CD4-positive, alpha-beta T cell (primary cell): ENCODE data around the gene RBMS1. TPM values are rescaled to one million over a fixed set of nuclear protein-coding genes. Genes with fewer than 3 reads are reported as not detected.

Source experiments
- ATAC-seq: fragments of 200-7000 bp; cut with Tn5 transposase; one replicate; pipeline ENCODE4 v1.10.0; 2022; ENCODE audit warnings: mild to moderate bottlenecking; ENCODE audit not compliant: poor library complexity
- CTCF ChIA-PET: fragments of 350-600 bp; sonication (Branson Sonifier 250); formaldehyde crosslinking; loops from one replicate; lab custom pipeline; 2021; ENCODE audit warnings: antibody characterized with exemption, inconsistent platforms; lab: Charles Lee
- POLR2A ChIA-PET: fragments of 350-600 bp; sonication (Branson Sonifier 250); formaldehyde crosslinking; loops from one replicate; lab custom pipeline; 2021; ENCODE audit warnings: antibody characterized with exemption, inconsistent platforms; lab: Charles Lee
- DNase-seq, 14 experiments: peaks; one replicate each; pipeline ENCODE4 v3.0.0-alpha.2; 2013 to 2020; ENCODE audit warnings: mixed read lengths in 2 of 14
- H3K27ac ChIP-seq, 2 donors: one replicate each; pipeline versions ENCODE4 v1.5.1 to v1.7.0; 2013; ENCODE audit warnings: low read length in 2 of 2, low read depth in 1 of 2, mild to moderate bottlenecking in 1 of 2
- H3K27me3 ChIP-seq, 2 experiments: 1 replicate in 1 of 2; 2 replicates in 1 of 2; pipeline versions ENCODE4 v1.6.1 to v1.7.0; 2013; ENCODE audit warnings: low read length in 2 of 2, control low read depth in 1 of 2, mild to moderate bottlenecking in 1 of 2, moderate library complexity in 1 of 2; ENCODE audit not compliant: insufficient read depth in 2 of 2, control insufficient read depth in 1 of 2
- H3K36me3 ChIP-seq: one replicate; pipeline ENCODE4 v1.6.1; 2013; ENCODE audit warnings: low read length, control low read depth; ENCODE audit not compliant: insufficient read depth
- H3K4me1 ChIP-seq: one replicate; pipeline ENCODE4 v1.6.1; 2013; ENCODE audit warnings: low read length, control low read depth; ENCODE audit not compliant: insufficient read depth
- H3K4me3 ChIP-seq: one replicate; pipeline ENCODE4 v1.5.1; 2013; ENCODE audit warnings: mild to moderate bottlenecking, low read length, moderate library complexity
- H3K9me3 ChIP-seq, 2 experiments: 1 replicate in 1 of 2; 2 replicates in 1 of 2; pipeline versions ENCODE4 v1.6.1 to v1.7.0; 2013; ENCODE audit warnings: low read length in 2 of 2, mild to moderate bottlenecking in 2 of 2, control low read depth in 1 of 2, moderate library complexity in 1 of 2; ENCODE audit not compliant: control insufficient read depth in 1 of 2, insufficient read depth in 1 of 2
- H3K27ac Mint-ChIP-seq: one replicate; pipeline ENCODE4 v1.8.0; 2020; ENCODE audit warnings: mixed read lengths
- H3K27me3 Mint-ChIP-seq: one replicate; pipeline ENCODE4 v1.8.0; 2021; ENCODE audit warnings: mixed read lengths
- H3K36me3 Mint-ChIP-seq: one replicate; pipeline ENCODE4 v1.8.0; 2021; ENCODE audit warnings: low read depth, mixed read lengths
- H3K4me1 Mint-ChIP-seq: one replicate; pipeline ENCODE4 v1.8.0; 2021; ENCODE audit warnings: low read depth, mixed read lengths
- H3K4me3 Mint-ChIP-seq: one replicate; pipeline ENCODE4 v1.8.0; 2020; ENCODE audit warnings: mild to moderate bottlenecking, mixed read lengths
- H3K9me3 Mint-ChIP-seq: one replicate; pipeline ENCODE4 v1.8.0; 2020; ENCODE audit warnings: mixed read lengths
- intact Hi-C, 2 experiments: fragments of 100-400 bp; cut with DNase I in 1 of 2; cut with micrococcal nuclease in 1 of 2; formaldehyde crosslinking; loops; one replicate each; pipeline versions ENCODE4 v1.15.1 to v1.9.0; 2023 to 2025; cut with DNase I, micrococcal nuclease
- total RNA-seq, 174 experiments: library from RNA in 2 of 174; stranded (reverse) in 2 of 174; gene quantifications; one replicate each; pipeline ENCODE4 v1.2.3 and lab custom pipeline; 2021 to 2026
- TF ChIP-seq, protein P1 (sequence below): fragments of 200-600 bp; IDR thresholded peaks from one replicate; pipeline ENCODE4 v1.8.0; 2022; ENCODE audit warnings: antibody characterized with exemption, mild to moderate bottlenecking

Gene RBMS1
- total RNA-seq, 2 experiments from 2014 or later: 88.6 to 90.3 TPM

DNA sequence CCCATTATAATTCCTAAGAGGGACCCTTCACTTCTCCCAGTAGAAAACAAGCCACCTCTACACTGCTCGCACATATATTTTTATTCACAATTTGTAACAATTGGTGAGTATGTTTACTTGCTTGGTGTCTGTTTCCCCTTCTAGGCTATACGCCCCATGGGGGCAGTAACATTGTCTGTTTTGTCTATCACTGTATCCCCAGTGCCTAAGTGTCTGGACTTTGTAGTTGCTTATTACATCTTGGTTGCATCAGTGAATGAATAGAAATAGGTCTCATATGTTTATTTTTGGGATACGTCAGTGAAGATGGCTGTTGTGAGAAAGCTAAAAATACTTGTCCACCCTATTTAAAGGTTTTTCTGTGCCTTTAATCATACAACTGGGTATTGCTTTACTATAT lies 206.1 kb downstream of the RBMS1 start:
- intact Hi-C loops: no loop called here
- Histone ChIP-seq H3K36me3 (peaks cover 83% of the 10 kb centered on the region), H3K27me3 (no peaks in the 10 kb centered on the region), H3K4me1 (no peaks in the 10 kb centered on the region), H3K27ac (no peak overlapping the region), H3K4me3 (no peak overlapping the region), H3K9me3 (no peaks in the 10 kb centered on the region)
- Mint-ChIP-seq H3K9me3 (no peaks in the 10 kb centered on the region), H3K36me3 (peaks cover 79% of the 10 kb centered on the region), H3K27me3 (no peaks in the 10 kb centered on the region), H3K4me1 (peaks cover 21% of the 10 kb centered on the region), H3K27ac (peak overlapping the region; percentile 17), H3K4me3 (no peak overlapping the region)
- ChIA-PET POLR2A (no interaction called here), CTCF (no interaction called here)
- DNase-seq (no peak), ATAC-seq (no peak)
- TF ChIP-seq, protein P1, sequence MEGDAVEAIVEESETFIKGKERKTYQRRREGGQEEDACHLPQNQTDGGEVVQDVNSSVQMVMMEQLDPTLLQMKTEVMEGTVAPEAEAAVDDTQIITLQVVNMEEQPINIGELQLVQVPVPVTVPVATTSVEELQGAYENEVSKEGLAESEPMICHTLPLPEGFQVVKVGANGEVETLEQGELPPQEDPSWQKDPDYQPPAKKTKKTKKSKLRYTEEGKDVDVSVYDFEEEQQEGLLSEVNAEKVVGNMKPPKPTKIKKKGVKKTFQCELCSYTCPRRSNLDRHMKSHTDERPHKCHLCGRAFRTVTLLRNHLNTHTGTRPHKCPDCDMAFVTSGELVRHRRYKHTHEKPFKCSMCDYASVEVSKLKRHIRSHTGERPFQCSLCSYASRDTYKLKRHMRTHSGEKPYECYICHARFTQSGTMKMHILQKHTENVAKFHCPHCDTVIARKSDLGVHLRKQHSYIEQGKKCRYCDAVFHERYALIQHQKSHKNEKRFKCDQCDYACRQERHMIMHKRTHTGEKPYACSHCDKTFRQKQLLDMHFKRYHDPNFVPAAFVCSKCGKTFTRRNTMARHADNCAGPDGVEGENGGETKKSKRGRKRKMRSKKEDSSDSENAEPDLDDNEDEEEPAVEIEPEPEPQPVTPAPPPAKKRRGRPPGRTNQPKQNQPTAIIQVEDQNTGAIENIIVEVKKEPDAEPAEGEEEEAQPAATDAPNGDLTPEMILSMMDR: no peak

DNA sequence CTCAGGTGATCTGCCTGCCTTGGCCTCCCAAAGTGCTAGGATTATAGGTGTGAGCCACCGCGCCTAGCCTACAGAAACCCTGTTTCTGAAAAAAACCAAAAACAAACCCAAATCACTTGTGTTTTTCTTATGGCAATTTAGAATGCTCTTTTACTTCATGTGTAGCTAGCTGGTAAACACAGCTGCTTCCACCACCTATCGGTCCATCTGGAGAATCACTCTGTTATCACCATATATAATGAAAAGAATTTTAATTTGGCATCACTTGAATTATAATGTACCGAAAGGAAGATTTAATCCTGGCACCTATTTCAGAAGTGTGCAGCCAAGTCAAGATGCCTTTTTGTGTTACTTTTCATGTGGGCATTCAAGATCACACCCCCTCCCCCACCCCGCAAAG lies 207.1 kb downstream of the RBMS1 start:
- H3K27me3 ChIP-seq: no peaks in the 10 kb centered on the region
- H3K4me1 Mint-ChIP-seq: peaks cover 19% of the 10 kb centered on the region
- no peak overlapping the region for H3K27ac ChIP-seq
- DNase-seq (no peak), ATAC-seq (no peak)
- no peak overlapping the region for H3K4me3 ChIP-seq
- no peak overlapping the region for H3K4me3 Mint-ChIP-seq
- H3K9me3 Mint-ChIP-seq: no peaks in the 10 kb centered on the region
- intact Hi-C loops: no loop called here
- ChIA-PET CTCF (no interaction called here), POLR2A (no interaction called here)
- no peak overlapping the region for H3K27ac Mint-ChIP-seq
- TF ChIP-seq, protein P1: no peak
- H3K36me3 ChIP-seq: peaks cover 84% of the 10 kb centered on the region
- no peaks in the 10 kb centered on the region for H3K9me3 ChIP-seq
- peaks cover 79% of the 10 kb centered on the region for H3K36me3 Mint-ChIP-seq
- no peaks in the 10 kb centered on the region for H3K27me3 Mint-ChIP-seq
- H3K4me1 ChIP-seq: no peaks in the 10 kb centered on the region

DNA sequence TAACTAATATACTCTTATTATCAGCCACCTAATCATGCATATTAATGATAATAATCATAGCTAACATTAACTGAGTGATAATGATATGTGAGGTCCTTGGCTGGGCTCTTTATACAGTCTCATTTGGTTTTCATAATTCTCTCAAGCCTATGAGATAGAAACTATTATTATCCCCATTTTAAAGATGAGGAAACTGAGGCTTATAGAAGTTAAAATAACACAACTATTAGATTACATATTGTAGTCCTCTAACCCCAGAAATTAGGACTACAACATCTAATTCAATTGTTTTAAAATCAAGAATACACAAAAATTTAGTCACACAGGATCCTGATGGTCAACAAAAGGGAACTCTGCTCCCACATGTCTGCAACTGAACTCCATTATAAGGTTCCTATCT lies 209.9 kb downstream of the RBMS1 start:
- H3K27ac Mint-ChIP-seq: peak overlapping the region; percentile 16
- H3K4me1 Mint-ChIP-seq: peaks cover 27% of the 10 kb centered on the region
- Histone ChIP-seq H3K4me1 (no peaks in the 10 kb centered on the region), H3K36me3 (peaks cover 75% of the 10 kb centered on the region), H3K27ac (no peak overlapping the region), H3K9me3 (no peaks in the 10 kb centered on the region), H3K27me3 (no peaks in the 10 kb centered on the region), H3K4me3 (no peak overlapping the region)
- TF ChIP-seq, protein P1: no peak
- no peaks in the 10 kb centered on the region for H3K9me3 Mint-ChIP-seq
- ATAC-seq (no peak), DNase-seq (no peak)
- peaks cover 86% of the 10 kb centered on the region for H3K36me3 Mint-ChIP-seq
- ChIA-PET CTCF (no interaction called here), POLR2A (interaction anchor here (0.8 kb wide), 1 partner anchor 14 kb away, joined by 3 read pairs; no protein-coding TSS in a partner anchor)
- H3K27me3 Mint-ChIP-seq: no peaks in the 10 kb centered on the region
- H3K4me3 Mint-ChIP-seq: no peak overlapping the region
- intact Hi-C loops: no loop called here
